OCI-LY7 (cell line): Measurements from ENCODE around the gene ACAP3. TPM values are rescaled to one million over a fixed set of nuclear protein-coding genes. Genes with fewer than 3 reads are reported as not detected.

Source experiments
- BruUV-seq: library from RNA; stranded (reverse); fragments of 400-500 nt; replicated peaks from 2 replicates; lab custom pipeline; 2021; lab: Mats Ljungman, UMichigan
- CTCF ChIA-PET: fragments of 300-600 bp; sonication (Branson Sonifier 250); formaldehyde crosslinking; loops from one replicate; lab custom pipeline; 2022; ENCODE audit warnings: antibody characterized with exemption; ENCODE audit not compliant: unreplicated experiment; lab: Charles Lee
- POLR2A ChIA-PET: fragments of 300-600 bp; sonication (Branson Sonifier 250); formaldehyde crosslinking; loops from one replicate; lab custom pipeline; 2022; ENCODE audit warnings: antibody characterized with exemption; lab: Charles Lee
- DNase-seq: peaks from one replicate; pipeline ENCODE4 v3.0.0-alpha.2; 2015; ENCODE audit warnings: low spot score
- H2AFZ ChIP-seq: fragments of 200-600 bp; sonication (generic), shearing (Covaris generic); 2 replicates; pipeline ENCODE4 v1.6.1; 2014; ENCODE audit warnings: mild to moderate bottlenecking, antibody characterized with exemption, low read length, moderate library complexity
- H3K27ac ChIP-seq: fragments of 200-600 bp; sonication (generic); 2 replicates; pipeline ENCODE4 v1.5.1; 2014; ENCODE audit warnings: mixed run types, low read depth, mild to moderate bottlenecking, moderate library complexity, low read length, inconsistent platforms; ENCODE audit not compliant: poor library complexity, severe bottlenecking
- H3K36me3 ChIP-seq: fragments of 200-600 bp; sonication (generic); 2 replicates; pipeline ENCODE4 v1.6.1; 2014; ENCODE audit warnings: mild to moderate bottlenecking, antibody characterized with exemption, low read length, moderate library complexity, mixed read lengths; ENCODE audit not compliant: insufficient read depth
- H3K4me1 ChIP-seq: fragments of 200-600 bp; sonication (generic); 2 replicates; pipeline ENCODE4 v1.5.1; 2014; ENCODE audit warnings: mild to moderate bottlenecking, low read length; ENCODE audit not compliant: insufficient read depth, poor library complexity, severe bottlenecking
- H3K4me2 ChIP-seq: fragments of 200-600 bp; sonication (generic); 2 replicates; pipeline ENCODE4 v1.6.1; 2014; ENCODE audit warnings: mild to moderate bottlenecking, low read length
- H3K4me3 ChIP-seq: fragments of 200-600 bp; sonication (generic); 2 replicates; pipeline ENCODE4 v1.5.1; 2014; ENCODE audit warnings: mild to moderate bottlenecking, low read depth, low read length; ENCODE audit not compliant: poor library complexity, severe bottlenecking
- H3K79me2 ChIP-seq: fragments of 200-600 bp; sonication (generic); 2 replicates; pipeline ENCODE4 v1.6.1; 2016; ENCODE audit warnings: low read depth, mild to moderate bottlenecking, low read length, moderate library complexity, mixed read lengths; ENCODE audit not compliant: insufficient read depth
- H3K9me2 ChIP-seq: fragments of 200-600 bp; sonication (generic); 2 replicates; pipeline ENCODE4 v1.6.1; 2016; ENCODE audit warnings: mild to moderate bottlenecking, low read length, mixed read lengths; ENCODE audit not compliant: insufficient read depth
- H3K9me3 ChIP-seq: fragments of 200-600 bp; sonication (generic); 2 replicates; pipeline ENCODE4 v1.6.1; 2014; ENCODE audit warnings: mild to moderate bottlenecking, mixed run types, low read length, mixed read lengths
- H4K20me1 ChIP-seq: fragments of 200-600 bp; sonication (generic); 2 replicates; pipeline ENCODE4 v1.6.1; 2014; ENCODE audit warnings: mild to moderate bottlenecking, antibody characterized with exemption, low read length, moderate library complexity, mixed read lengths; ENCODE audit not compliant: insufficient read depth
- EZH2phosphoT487 ChIP-seq: fragments of 200-600 bp; sonication (generic); IDR thresholded peaks from 2 replicates; pipeline ENCODE4 v1.6.1; 2018; ENCODE audit warnings: low read depth, borderline replicate concordance, mild to moderate bottlenecking, mixed run types, antibody characterized with exemption, low read length, moderate library complexity, mixed read lengths
- intact Hi-C: fragments of 100-400 bp; cut with micrococcal nuclease; formaldehyde crosslinking; loops from one replicate; pipeline ENCODE4 v1.10.0; 2022; ENCODE audit not compliant: unreplicated experiment
- total RNA-seq, 2 experiments: library from RNA; depleted of rRNA in 1 of 2; stranded (reverse); fragments of >200 nt in 1 of 2; shearing (Covaris generic) in 1 of 2; gene quantifications; 2 replicates each; pipeline ENCODE4 v1.2.3, GENCODE V29; 2014 to 2022
- TF ChIP-seq, protein P1 (sequence below): fragments of 200-600 bp; sonication (generic); conservative IDR thresholded peaks from 2 replicates; pipeline ENCODE4 v1.5.1; 2014; ENCODE audit warnings: mild to moderate bottlenecking, antibody characterized with exemption, low read length, moderate library complexity, mixed read lengths

The ACAP3 gene
- total RNA-seq, 2 experiments from 2014 or later: 26.3 to 47.6 TPM

DNA sequence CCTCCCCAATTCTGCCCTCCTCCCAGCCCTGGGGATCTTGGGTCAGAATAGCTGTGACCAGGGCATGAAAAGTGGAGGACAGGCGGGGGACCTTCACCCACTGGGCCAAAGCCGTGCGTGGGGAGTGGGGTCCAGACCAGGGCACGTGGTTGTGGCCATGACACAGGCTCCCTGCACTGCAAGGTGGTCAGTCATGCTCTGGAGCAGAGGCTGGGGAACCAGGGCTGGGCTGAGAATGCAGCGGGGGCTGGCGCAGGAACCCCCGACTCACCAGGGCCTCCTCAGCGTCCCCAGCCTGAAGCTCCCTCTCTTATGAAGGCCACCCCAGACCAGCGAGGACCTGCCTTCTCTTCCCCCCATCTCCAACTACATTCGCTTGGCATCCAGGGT, 38.8 kb upstream of the ACAP3 start:
- no TSS peak for BruUV-seq
- no peaks in the 10 kb centered on the region for H3K79me2 ChIP-seq

DNA sequence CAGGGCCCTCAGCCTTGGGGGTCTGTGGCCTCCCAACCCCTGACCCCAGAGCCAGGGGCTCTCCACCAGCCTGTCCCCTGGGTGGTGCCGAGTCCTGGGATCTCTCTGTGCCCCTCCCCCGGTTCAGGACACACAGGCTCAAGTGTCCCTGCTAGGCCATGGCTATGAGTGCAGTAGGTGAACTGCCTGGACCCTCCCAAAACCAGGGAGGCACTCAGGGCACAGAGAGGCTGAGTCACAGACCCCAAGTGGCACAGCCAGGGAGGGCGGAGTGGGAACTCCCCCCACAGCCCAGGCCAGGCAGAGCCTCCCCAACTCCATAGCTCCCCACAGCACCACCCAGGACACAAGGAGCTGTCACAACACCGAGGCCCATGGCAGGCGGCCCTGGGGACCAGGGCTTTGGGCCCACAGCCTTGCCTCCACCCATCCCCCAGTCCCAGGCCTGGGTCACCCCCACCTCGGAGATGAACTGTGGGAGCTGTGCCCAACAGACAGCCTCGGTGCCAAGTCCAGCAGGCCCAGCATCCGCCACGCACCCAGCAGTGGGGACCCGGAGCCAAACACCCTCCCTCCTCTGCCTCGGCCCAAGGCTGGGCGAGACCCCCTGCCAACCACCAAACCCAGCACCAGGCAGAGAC, 38.2 kb upstream of the ACAP3 start:
- Histone ChIP-seq H2AFZ (no peak overlapping the region), H3K4me1 (peaks cover 10% of the 10 kb centered on the region), H4K20me1 (no peaks in the 10 kb centered on the region; the same call in 1 of the 2 replicates), H3K27ac (no peak overlapping the region), H3K9me2 (no peaks in the 10 kb centered on the region), H3K4me2 (no peak overlapping the region), H3K36me3 (peaks cover 6% of the 10 kb centered on the region), H3K9me3 (no peaks in the 10 kb centered on the region), H3K4me3 (no peak overlapping the region), H3K79me2 (no peaks in the 10 kb centered on the region)
- ChIA-PET CTCF (interaction anchor here (1.3 kb wide), 1 partner anchor 8 kb away, joined by 5 read pairs; no protein-coding TSS in a partner anchor), POLR2A (interaction anchor here (1.0 kb wide), 1 partner anchor 26 kb away, joined by 3 read pairs; no protein-coding TSS in a partner anchor)
- TF ChIP-seq, protein P1, sequence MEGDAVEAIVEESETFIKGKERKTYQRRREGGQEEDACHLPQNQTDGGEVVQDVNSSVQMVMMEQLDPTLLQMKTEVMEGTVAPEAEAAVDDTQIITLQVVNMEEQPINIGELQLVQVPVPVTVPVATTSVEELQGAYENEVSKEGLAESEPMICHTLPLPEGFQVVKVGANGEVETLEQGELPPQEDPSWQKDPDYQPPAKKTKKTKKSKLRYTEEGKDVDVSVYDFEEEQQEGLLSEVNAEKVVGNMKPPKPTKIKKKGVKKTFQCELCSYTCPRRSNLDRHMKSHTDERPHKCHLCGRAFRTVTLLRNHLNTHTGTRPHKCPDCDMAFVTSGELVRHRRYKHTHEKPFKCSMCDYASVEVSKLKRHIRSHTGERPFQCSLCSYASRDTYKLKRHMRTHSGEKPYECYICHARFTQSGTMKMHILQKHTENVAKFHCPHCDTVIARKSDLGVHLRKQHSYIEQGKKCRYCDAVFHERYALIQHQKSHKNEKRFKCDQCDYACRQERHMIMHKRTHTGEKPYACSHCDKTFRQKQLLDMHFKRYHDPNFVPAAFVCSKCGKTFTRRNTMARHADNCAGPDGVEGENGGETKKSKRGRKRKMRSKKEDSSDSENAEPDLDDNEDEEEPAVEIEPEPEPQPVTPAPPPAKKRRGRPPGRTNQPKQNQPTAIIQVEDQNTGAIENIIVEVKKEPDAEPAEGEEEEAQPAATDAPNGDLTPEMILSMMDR: no peak
- no peak for TF ChIP-seq EZH2phosphoT487
- DNase-seq: no peak
- intact Hi-C loops: loop anchor here (5.0 kb wide), 1 partner anchor 116 kb away; no protein-coding TSS in a partner anchor
- no TSS peak for BruUV-seq

More for the DNA sequence above, 38.8 kb upstream of the ACAP3 start:
- Histone ChIP-seq H4K20me1 (no peaks in the 10 kb centered on the region; the same call in 1 of the 2 replicates), H2AFZ (no peak overlapping the region), H3K9me3 (no peaks in the 10 kb centered on the region), H3K4me3 (no peak overlapping the region), H3K9me2 (no peaks in the 10 kb centered on the region), H3K4me1 (peaks cover 12% of the 10 kb centered on the region), H3K4me2 (no peak overlapping the region), H3K36me3 (peaks cover under 1% of the 10 kb centered on the region), H3K27ac (no peak overlapping the region)
- no peak for DNase-seq
- intact Hi-C loops: loop anchor here (5.0 kb wide), 1 partner anchor 116 kb away; no protein-coding TSS in a partner anchor
- CTCF ChIA-PET: interaction anchor here (1.3 kb wide), 1 partner anchor 8 kb away, joined by 5 read pairs; no protein-coding TSS in a partner anchor
- TF ChIP-seq EZH2phosphoT487: no peak
- TF ChIP-seq, protein P1: no peak
- POLR2A ChIA-PET: interaction anchor here (1.0 kb wide), 1 partner anchor 26 kb away, joined by 3 read pairs; no protein-coding TSS in a partner anchor
